ENCODE measurements around the gene DCP2. TPM values are rescaled to one million over a fixed set of nuclear protein-coding genes. Genes with fewer than 3 reads are reported as not detected.

Gene DCP2
- total and polyA plus RNA-seq, 9 donors = 12.4 to 58.7 (median 40.6) TPM

DNA sequence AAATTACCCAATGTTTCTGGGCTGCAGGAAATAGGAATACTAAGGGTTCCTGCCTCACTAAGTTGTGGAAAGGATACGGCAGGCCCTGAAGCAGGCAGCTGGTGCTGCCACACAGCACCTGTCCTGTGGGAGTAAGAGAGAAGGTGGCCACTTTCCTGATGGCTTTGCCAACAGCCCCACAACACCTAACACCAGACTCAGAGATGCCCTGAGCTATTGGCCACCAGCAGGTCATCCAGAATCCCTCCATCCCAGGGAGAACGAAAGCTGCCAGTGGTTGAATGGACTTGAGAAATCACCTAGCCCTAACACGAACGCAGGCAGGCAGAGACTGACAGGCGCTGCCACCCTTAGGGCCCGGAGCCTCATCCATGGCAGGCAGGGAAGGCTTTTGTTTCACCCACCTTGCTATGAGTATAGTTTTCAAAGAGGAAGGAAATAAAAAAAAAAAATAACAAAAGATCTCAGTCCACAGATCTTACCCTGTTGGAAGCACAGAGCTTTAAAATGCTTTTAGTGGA is 82.2 kb downstream of the DCP2 start:
- no peaks in the 10 kb centered on the region for H3K9me3 ChIP-seq
- H3K36me3 ChIP-seq = no peaks in the 10 kb centered on the region
- TF ChIP-seq EP300 (IDR thresholded peaks at IDR 0.05) = no peak
- no peak for TF ChIP-seq POLR2A (IDR thresholded peaks at IDR 0.05)
- TF ChIP-seq, protein P1, sequence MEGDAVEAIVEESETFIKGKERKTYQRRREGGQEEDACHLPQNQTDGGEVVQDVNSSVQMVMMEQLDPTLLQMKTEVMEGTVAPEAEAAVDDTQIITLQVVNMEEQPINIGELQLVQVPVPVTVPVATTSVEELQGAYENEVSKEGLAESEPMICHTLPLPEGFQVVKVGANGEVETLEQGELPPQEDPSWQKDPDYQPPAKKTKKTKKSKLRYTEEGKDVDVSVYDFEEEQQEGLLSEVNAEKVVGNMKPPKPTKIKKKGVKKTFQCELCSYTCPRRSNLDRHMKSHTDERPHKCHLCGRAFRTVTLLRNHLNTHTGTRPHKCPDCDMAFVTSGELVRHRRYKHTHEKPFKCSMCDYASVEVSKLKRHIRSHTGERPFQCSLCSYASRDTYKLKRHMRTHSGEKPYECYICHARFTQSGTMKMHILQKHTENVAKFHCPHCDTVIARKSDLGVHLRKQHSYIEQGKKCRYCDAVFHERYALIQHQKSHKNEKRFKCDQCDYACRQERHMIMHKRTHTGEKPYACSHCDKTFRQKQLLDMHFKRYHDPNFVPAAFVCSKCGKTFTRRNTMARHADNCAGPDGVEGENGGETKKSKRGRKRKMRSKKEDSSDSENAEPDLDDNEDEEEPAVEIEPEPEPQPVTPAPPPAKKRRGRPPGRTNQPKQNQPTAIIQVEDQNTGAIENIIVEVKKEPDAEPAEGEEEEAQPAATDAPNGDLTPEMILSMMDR (IDR thresholded peaks at IDR 0.05) = no peak
- no peaks in the 10 kb centered on the region for H3K4me1 ChIP-seq (ENCODE audit: insufficient read depth)
- H3K27me3 ChIP-seq = no peaks in the 10 kb centered on the region
- H3K27ac ChIP-seq = no peak overlapping the region
- 89 to 91% (median 91%) methylated on average over 6 of the region's 6 CpGs for WGBS, 3 donors
- H3K4me3 ChIP-seq = no peak overlapping the region
- peak in 1 of 5 donors; percentile 13 for DNase-seq
- intact Hi-C loops (cut with DNase I) = no loop called here

DNA sequence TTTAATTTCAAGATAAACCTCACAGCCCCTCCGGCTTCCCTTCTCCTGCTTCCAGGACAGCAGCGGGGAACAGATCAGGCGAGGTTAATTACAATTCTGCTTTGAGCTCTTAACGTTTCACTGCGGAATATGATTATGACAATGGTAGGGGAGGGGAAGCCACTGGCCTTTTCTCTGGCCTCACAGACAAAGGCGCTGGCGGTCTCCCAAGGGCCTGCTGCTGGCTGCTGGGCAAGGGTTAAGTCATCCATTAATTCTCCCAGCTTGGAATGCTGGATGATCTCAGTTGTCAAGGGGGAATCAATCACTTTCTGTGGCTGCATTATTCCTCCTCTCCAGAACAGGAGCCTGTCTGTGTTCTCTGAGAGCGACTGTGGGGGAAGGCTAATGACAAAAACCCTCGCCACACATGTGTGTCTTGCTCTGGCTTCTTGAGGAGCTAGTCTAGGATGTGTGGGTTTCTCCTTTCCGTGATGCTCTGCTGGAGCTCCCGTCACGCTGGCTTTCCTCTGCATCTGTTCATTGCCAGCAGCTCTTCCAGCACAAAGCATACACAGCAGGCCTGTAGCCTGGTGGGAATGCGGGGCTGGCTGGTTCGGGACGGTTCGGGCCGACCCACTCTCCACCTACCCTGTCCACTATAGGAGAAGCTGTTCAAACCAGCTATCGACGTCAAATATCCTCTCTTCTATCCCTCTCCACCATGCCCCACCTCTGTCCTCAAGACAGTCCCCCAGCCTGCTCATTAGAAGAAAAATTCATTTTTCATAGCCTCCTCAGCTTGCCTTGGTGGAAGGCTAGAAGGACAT is 82.8 kb downstream of the DCP2 start:
- H3K27me3 ChIP-seq = no peaks in the 10 kb centered on the region

DNA sequence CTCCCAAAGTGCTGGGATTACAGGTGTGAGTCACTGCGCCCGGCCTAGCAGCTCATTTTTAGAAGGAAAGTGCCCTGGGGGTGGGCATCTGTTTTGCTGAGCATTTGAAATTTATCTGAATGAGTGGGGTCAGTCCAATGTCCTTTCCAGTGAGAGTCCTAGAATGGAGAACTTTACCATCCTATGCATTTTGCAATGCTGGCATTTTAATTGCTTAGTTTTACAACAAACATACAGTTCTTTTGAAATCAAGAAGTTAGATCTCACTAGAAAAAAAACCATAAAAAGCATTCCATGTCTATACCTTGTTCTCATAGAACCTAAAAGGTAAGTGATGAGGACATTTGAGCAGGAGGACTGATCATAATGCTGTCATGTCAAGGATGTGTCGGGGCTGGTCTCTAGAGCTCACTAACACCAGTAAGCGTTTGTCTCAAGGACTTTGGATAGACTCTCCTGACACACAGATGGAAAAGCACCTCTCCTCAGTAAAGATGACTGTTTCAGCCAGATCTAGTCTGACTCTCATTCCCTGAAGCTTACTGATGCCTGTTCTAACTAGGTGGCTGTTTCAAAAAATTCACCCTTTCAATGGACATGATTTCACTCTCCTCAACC is 83.9 kb downstream of the DCP2 start:
- H3K9me3 ChIP-seq = no peaks in the 10 kb centered on the region
- no peaks in the 10 kb centered on the region for H3K27me3 ChIP-seq
- H3K36me3 ChIP-seq = no peaks in the 10 kb centered on the region
- TF ChIP-seq, protein P1 (IDR thresholded peaks at IDR 0.05) = no peak
- TF ChIP-seq EP300 (IDR thresholded peaks at IDR 0.05) (no peak), POLR2A (IDR thresholded peaks at IDR 0.05) (no peak)
- intact Hi-C loops (cut with DNase I) = no loop called here
- DNase-seq = no peak
- H3K4me3 ChIP-seq = no peak overlapping the region
- no peak overlapping the region for H3K27ac ChIP-seq
- no peaks in the 10 kb centered on the region for H3K4me1 ChIP-seq (ENCODE audit: insufficient read depth)
- 93 to 97% (median 94%) methylated on average over 4 of the region's 4 CpGs for WGBS, 3 donors

More for the DNA sequence above, 82.8 kb downstream of the DCP2 start:
- peak overlapping the region in 1 of 2 donors; percentile 16 for H3K27ac ChIP-seq
- H3K9me3 ChIP-seq = no peaks in the 10 kb centered on the region
- 57 to 83% (median 81%) methylated on average over 19 of the region's 19 CpGs for WGBS, 3 donors
- TF ChIP-seq EP300 (IDR thresholded peaks at IDR 0.05) = no peak
- TF ChIP-seq, protein P1 (IDR thresholded peaks at IDR 0.05) = no peak
- TF ChIP-seq POLR2A (IDR thresholded peaks at IDR 0.05) = no peak
- no peaks in the 10 kb centered on the region for H3K4me1 ChIP-seq (ENCODE audit: insufficient read depth)
- H3K36me3 ChIP-seq = no peaks in the 10 kb centered on the region
- intact Hi-C loops (cut with DNase I) = no loop called here
- H3K4me3 ChIP-seq = no peak overlapping the region
- DNase-seq = peak in 1 of 5 donors; percentile 26

DNA sequence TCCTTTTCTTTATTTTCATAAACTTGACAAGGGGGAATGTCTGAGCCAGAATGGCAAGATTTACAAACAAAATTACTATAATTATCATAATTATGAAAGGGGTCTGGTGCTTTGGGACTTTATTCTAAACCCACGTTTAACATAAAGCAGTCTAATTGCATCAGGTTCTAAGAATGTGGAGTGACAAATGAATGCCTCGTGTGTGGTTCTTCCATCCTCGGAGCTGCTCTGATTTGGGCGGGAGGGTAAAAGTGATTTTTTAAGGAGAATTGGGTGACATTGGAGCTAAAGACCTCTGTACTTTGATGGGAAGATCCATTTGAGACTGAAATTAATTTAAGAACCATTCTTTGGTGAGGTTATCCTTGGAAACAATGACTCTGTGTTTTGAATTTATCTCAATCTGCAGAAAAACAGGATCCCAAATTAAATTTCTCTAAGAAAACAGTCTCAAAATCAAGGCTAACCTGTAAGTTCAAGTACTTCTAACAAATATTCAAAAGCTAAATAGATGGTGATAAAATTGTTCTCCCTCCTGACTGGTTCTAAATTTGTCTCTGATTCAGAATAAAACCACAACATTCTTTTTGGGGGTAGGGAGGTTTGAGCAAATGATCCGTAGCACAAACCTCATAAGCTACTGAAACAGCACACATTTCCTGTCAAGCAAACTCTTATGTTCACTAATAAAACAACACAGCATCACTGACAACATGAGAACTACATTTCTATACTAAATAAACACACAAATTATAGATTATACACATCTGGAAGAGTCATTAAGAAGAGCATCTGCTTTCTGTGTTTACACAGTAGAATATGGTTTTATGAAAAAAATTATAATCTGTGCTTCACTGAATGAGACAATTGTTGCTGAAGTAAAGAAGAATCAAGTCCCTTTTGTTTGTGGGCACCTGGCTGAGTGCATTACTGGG is 85.5 kb downstream of the DCP2 start:
- no peak overlapping the region for H3K27ac ChIP-seq
- no peaks in the 10 kb centered on the region for H3K9me3 ChIP-seq
- H3K4me1 ChIP-seq (ENCODE audit: insufficient read depth) = no peaks in the 10 kb centered on the region
- TF ChIP-seq, protein P1 (IDR thresholded peaks at IDR 0.05) = no peak
- no peak for TF ChIP-seq POLR2A (IDR thresholded peaks at IDR 0.05)
- no peak for TF ChIP-seq EP300 (IDR thresholded peaks at IDR 0.05)
- WGBS, 3 donors = 38 to 57% (median 49%) methylated on average over 5 of the region's 5 CpGs
- no peak overlapping the region for H3K4me3 ChIP-seq
- H3K27me3 ChIP-seq = no peaks in the 10 kb centered on the region
- intact Hi-C loops (cut with DNase I) = no loop called here
- no peak for DNase-seq
- no peaks in the 10 kb centered on the region for H3K36me3 ChIP-seq
